HG02571 (cell line): ENCODE results near the gene EP400.

ENCODE experiments used
- ATAC-seq: cut with Tn5 transposase; IDR thresholded peaks from one replicate; pipeline ENCODE4 v1.9.1; 2021; ENCODE audit warnings: mild to moderate bottlenecking, moderate library complexity; ENCODE audit not compliant: unreplicated experiment

EP400 gene

GRCh38 chr12:132061641-132062430 is 112.1 kb downstream of the EP400 start:
- no peak for ATAC-seq

DNA sequence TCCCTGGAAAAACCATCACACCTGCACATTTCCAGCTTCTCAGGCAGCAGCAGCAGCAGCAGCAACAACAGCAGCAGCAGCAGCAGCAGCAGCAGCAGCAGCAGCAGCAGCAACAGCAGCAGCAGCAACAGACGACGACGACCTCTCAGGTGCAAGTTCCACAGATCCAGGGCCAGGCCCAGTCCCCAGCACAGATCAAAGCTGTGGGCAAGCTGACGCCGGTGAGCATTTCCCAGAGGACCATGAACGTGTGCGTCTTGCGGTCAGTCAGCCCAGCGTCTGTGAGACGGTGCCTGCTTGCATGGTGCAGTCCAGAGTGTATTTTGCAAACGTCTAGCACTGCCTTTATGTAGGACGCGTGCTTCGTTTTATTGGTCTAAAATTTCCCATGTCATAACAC is 112.7 kb downstream of the EP400 start:
- no peak for ATAC-seq

DNA sequence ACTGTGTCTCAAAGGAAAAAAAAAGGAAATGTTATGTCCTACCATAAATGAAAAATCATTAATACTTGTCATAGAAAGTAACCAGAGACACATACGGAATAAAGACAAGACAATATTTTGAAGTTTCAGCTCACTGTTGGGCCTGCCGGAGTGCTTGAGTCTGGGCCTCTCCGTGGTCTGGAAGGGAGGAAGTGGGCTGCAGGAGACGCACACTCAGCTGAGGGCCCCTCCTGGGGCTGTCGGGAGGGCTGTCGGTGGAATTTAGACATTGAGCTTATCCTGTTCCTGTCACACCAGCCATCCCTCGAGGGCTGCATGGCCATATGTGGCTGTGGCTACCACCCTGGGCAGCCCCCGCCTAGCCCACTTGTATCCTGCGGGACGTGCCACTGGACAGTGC is 113.7 kb downstream of the EP400 start:
- ATAC-seq, result no peak

DNA sequence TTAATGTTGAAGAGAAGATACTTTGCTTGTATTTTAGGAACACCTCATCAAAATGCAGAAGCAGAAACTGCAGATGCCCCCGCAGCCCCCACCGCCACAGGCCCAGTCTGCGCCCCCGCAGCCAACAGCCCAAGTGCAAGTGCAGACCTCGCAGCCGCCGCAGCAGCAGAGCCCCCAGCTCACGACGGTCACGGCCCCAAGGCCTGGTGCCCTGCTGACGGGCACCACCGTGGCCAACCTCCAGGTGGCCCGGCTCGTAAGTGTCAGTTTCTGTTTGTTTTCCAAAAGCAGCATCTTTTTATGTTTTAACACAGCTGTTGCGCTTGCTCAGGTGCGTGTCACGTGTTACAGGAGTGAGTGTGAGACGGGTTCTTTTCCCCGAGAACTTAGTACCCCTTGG is 114.9 kb downstream of the EP400 start:
- ATAC-seq, result no peak

DNA sequence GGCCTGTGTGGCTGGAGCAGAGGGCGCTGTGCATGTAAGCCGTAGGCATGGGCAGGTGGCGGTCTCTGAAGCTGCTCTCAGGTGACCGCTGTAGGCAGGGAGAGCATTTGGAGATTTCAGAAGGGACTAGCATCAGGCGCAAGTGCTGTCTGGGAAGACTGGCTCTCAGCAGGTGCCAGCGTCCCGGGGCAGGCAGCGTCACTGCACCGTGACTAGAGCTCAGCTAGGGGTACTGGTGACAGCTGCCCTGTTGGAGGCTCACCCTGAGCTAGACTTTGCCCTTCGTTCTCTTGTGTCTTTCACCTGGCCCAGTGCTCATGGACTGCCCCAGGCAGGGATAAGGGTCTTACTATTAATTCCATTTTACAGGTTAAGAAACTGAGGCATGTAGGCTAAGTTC is 115.5 kb downstream of the EP400 start:
- ATAC-seq, result no peak

- ATAC-seq, result no peak
These were observed 116.0 kb downstream of the EP400 start for GRCh38 chr12:132065609-132066344.

DNA sequence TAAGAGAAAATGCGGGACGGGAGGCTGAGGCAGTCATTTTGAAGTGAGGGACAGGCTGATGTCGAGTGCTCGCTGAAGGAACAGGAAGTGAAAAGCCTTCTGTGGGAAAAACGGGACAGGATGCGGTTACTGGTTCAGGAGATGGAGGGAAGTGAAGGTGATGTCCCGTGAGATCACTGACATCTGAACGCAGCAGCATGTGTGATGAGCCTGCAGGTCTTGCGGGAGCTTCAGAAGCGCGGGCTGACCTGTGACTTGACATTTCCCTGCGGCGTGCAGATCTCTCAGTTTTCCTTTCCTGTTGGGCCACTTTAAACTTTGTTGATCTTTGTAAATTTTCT is 116.6 kb downstream of the EP400 start:
- ATAC-seq, result no peak

DNA sequence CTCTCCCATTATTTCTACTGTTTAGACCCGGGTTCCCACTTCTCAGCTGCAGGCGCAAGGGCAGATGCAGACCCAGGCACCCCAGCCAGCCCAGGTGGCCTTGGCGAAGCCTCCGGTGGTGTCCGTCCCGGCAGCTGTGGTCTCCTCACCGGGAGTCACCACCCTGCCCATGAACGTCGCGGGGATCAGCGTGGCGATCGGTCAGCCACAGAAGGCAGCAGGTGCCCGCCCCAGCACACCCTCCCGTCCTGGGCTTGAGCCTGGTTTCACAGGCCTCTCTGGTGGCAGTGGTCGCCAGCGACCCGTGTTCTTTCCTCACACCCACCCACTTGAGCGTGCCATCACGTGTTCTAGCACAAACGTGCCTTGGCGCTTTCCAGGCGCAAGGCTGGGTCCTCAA is 117.0 kb downstream of the EP400 start:
- no peak for ATAC-seq

- no peak for ATAC-seq
These were observed 117.4 kb downstream of the EP400 start for GRCh38 chr12:132067182-132067581.

DNA sequence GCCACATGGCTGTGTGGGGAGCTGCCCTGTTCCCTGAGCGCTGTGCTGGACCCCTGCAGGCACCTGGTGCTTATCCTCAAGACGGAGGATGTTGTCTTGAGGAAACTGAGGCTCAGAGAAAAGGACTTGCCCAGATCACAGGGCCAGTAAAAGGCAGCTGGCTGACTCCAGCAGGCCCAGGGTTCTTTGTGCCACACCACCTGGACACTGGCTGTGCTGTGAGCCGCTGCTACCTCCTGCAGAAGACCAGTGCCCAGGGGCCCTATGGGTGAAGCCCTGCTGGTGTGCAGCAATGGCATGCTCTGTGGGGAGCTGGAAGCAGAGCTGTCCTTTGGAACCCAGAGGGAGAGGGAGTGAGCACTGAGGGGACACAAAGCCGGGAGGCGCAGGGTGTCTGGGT is 118.5 kb downstream of the EP400 start:
- ATAC-seq, result no peak

GRCh38 chr12:132069336-132069985 is 119.7 kb downstream of the EP400 start:
- no peak for ATAC-seq

- ATAC-seq, result no peak
These were observed 120.6 kb downstream of the EP400 start for GRCh38 chr12:132070298-132070697.

GRCh38 chr12:132071040-132071810 is 121.5 kb downstream of the EP400 start:
- peak; percentile 77 for ATAC-seq

DNA sequence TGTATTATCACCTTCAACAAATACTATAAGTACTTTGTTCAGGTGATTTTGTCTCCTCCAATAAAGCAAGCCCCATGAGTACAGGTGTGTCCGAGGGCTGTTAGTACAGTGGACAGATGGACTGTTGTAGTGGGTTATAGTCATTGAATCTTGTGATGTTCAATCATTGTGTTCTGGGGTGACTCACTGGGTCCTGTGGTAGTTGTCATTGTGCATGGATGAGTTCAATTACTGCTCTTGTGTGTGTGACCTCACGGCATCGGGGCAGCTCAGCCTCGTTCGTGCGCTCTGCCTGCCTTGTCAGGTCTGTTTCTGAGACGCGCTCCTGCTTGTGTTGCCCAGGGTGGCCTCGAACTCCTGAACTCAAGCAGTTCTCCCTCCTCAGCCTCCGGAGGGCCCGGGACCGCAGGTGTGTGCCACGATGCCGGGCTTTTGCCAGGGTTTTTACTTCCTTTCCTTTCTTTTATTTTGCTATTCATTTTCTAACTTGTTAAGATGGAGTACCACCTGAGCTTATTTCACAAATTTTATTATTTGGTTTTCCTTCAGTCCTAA is 122.2 kb downstream of the EP400 start:
- ATAC-seq, result no peak

DNA sequence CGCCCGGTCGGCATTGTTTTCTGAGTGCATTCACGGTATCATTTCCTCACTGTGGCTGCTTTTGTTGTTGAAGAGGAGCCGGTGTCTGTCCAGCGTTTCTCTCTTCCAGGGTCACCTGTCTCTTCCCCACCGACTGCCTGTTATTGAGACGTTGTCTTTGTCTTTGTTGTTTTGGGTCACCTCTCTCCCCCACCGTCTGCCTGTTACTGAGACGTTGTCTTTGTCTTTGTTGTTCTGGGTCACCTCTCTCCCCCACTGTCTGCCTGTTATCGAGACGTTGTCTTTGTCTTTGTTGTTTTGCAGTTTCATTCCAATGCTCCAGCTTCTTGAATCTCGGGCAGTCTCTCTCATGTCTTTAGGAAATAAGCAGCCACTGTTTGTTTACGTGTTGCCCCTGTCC is 124.5 kb downstream of the EP400 start:
- no peak for ATAC-seq

DNA sequence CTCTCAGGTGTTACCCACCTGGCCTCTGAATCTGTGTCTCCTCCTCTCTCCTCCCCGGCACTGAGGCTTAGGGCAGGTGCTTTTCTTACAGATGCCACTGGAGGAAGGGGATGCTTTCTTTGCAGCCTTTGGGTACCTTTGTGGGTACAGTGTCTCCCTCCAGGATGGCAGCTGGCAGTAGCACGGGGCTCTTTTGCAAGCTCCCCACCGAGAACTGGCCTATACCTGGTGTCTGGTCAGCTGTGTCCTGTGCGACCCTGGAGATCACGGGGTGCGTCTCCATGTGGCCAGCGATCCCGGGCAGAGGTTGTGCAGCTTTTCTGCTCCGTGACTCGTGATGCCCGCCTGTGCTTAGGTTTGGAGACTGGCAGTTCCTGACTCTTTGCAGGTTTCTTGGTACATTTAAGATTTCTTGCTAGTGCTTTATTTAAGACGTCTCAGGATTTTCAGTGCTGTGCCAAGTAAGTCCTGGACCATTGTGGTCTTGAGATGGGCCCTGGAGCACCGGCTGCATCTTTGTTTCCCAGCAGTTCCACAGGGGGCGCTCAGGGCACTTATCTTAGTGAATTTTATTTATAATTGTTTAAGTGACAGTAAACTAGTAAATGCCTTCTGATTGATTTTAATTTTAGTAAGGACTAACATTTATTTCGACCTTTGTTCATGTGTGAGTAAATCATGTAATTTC is 125.4 kb downstream of the EP400 start:
- ATAC-seq, result no peak

GRCh38 chr12:132075714-132076553 is 126.2 kb downstream of the EP400 start:
- ATAC-seq, result no peak

GRCh38 chr12:132076711-132077110 is 127.0 kb downstream of the EP400 start:
- ATAC-seq, result no peak

DNA sequence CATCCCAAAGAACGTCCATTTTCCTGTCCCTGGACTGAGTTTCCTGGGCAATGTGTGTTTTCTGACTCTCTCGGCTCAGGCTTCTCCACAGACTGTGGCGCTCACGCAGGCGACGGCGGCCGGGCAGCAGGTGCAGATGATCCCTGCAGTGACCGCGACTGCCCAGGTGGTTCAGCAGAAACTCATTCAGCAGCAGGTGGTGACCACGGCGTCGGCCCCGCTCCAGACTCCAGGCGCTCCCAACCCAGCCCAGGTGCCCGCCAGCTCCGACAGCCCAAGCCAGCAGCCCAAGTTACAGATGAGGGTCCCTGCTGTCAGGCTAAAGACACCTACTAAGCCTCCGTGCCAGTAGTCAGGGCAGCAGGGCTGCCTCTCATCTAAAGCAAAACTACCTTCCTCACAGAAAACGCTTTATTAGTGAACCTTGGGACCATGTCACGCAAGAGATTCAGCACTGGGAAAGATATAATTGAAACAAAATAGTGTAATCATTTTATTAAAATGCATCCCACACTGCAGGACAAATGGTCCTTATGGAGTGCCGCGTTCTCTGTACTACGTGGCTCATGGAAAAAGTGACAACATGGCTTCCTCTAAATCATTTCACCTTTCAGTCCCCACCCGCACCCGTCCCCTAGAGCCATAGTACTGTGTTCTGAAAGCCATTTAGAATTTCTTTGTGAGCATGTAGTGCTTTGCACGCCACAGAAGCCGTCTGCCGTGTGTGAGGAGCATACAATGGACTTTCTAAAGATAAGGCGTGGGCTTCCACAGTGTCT is 127.8 kb downstream of the EP400 start:
- ATAC-seq, result no peak
